Activated effector memory CD4-positive, alpha-beta T cell treated with Interleukin-2 at 50 U/mL for 16 hours (primary cell): ENCODE results near the gene EXOC1L.

Source experiments
- DNase-seq: peaks from one replicate; pipeline ENCODE4 v3.0.0-alpha.2; 2020

EXOC1L gene, protein sequence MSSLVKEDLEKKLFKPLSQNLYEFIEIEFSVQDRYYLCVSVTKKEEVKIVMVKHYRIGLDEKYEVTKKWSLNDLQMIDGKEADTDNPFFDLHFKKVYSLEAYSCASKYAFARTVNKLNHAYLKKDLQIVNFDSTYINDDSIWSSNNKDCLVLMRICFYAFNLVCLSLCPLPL

DNA sequence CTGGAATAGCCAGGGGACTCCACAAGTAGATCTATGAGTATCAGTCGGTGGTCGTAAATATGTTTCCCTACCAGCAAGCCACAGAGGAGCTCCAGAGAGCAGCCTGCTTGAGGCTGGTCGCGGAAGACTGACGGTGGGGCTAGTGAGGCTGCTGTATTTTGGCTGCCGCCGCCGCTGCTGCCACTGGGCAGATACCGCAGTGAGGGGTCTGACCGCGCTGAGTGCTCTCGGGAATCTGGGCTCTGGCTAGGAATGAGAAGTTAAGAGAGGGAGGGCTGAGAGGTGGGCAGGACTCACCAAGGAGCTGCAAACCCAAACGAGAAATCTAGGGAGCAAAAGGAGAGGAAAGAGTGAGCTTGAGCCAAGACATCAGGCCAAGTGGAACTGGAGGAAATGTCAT lies at the start of gene EXOC1L:
Gene EXOC1L (plus strand): TSS at position 157 of the 400 bp plus-strand sequence. CDS start 237 bp downstream, at position 394.
- no peak for DNase-seq

DNA sequence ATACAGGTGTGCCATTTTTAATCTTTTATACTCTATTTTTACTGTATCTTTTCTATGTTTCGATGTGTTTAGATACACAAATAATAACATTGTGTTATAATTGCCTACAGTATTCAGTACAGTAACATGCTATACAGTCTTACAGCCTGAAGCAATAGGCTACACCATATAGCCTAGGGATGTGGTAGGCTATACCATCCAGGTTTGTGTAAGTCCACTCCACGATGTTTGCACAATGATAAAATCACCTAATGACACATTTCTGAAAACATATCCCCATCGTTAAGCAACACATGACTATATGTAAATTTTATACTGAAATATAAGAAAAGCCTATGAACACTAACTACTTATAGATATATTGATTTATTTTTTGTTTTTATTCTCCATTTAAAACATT lies 48.9 kb upstream of the EXOC1L start:
- DNase-seq: no peak

DNA sequence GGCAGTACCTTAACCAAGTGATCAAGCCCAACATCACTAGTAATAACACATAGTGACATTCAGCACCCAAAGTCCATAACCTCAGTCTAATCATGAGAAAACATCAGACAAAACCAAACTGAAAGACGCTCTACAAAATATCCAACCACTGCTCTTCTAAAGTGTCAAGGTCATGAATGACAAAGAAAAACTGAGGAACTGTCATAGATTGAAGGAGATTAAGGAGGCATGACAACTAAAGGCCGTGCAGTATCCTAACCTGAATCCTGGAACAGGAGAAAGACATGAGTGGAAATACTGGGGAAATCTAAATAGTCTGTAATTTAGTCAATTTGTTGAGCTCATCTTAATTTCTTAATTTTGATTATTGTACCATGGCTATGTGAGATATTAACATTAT lies 38.2 kb upstream of the EXOC1L start:
- DNase-seq: no peak

GRCh38 chr4:55781812-55782211 lies 37.8 kb upstream of the EXOC1L start:
- no peak for DNase-seq

GRCh38 chr4:55783584-55783983 lies 36.0 kb upstream of the EXOC1L start:
- DNase-seq: no peak

GRCh38 chr4:55784747-55785146 lies 34.8 kb upstream of the EXOC1L start:
- no peak for DNase-seq

DNA sequence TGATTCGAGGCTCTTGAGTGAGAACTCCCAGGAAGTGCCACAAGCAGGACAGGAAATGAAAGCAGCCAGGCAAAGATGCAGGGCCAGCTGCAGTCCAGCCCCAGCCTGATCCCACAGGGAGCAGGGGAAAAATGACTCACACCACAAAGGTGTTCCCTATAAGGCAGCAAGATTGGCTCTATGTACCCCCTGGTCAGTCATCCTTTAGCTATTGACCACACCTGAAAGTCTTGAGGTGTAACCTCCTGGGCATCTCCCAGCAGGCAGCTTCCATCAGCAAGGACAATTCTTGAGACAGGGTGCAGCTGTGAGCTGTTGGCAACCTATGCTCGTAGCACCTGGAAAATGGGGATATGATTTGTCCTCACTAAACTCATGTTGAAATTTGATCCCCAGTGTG lies 27.9 kb upstream of the EXOC1L start:
- no peak for DNase-seq

- no peak for DNase-seq
These were observed 26.1 kb upstream of the EXOC1L start for GRCh38 chr4:55793479-55793878.

DNA sequence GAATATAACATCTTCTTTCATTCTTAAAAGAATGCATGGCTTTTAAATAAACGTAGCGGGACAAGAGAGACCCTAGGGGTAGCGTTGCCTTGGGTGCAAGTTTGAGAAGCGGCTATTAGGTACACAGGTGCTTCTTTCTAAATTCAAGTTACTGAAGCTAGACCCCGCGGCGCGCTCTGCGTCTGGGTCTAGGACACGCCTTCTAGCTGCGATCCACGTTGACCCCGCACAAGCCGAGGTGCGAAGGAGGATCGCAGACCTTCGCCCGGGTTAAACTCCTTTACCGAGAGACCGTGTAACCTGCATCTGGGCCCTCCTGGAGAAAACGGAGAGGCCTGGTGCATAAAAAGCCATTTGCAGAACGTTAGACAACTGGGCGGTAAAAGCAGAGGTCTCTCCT lies 25.5 kb upstream of the EXOC1L start:
- no peak for DNase-seq

DNA sequence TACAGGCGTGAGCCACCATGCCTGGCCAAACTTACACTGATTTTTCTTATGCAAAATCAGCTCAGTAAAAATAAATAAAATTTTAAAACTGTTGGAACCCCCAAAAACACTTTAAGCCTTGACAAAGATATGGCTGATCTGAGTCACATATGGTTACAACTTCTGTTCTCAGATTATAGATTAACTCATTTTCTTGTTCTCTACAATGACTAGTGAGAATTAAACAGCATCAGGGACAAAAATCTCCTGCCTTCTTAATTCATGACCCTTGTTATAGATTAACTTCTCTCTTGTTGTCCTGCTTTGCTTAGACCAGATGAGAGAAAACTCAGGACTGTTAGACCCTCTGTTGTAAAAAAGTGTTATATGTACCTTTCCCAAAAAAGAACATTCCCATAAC lies 24.2 kb upstream of the EXOC1L start:
- no peak for DNase-seq

- no peak for DNase-seq
These were observed 18.1 kb upstream of the EXOC1L start for GRCh38 chr4:55801498-55801897.

DNA sequence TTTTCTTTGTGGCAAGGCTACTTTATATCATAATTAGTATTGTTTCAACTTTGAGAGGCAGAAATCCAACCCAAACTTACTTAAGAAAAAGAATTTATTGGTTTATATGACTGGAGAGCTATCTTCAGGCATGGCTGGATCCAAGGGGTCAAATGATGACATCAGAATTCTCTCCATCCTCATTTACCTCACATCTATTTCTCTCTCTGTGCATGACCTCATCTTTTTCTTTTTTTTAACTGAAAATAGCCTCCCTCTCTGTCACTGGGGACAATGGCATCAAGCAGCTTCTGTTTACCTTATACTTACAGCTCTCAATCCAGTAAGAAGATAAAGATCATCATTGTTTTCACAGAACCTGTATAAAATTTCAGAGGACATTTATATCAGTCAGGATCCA lies 12.0 kb upstream of the EXOC1L start:
- no peak for DNase-seq

- DNase-seq: no peak
These were observed 11.4 kb upstream of the EXOC1L start for GRCh38 chr4:55808186-55808585.

DNA sequence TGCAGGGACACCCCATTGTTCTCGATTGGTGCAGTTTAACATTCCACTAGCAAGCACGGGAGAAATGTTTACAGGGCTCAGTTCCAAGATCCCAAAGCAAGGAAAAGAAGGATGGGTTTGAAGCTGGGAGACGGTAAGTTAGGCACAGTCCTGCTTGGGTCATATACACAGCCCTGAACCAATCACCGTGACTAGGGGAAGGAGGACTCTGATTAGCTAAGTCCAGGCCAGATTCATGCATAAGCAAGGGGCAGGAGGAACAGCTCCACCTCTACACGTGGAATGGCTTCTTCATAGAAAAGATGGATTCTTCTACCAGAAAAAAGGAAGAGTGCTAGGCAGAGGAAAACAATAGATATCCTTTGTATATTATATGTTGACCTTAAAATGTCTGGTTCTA lies 11.0 kb upstream of the EXOC1L start:
- DNase-seq: no peak

GRCh38 chr4:55817691-55818090 lies 1.9 kb upstream of the EXOC1L start:
- no peak for DNase-seq

GRCh38 chr4:55820279-55820678 lies 689 bp downstream of the EXOC1L start:
- DNase-seq: no peak

DNA sequence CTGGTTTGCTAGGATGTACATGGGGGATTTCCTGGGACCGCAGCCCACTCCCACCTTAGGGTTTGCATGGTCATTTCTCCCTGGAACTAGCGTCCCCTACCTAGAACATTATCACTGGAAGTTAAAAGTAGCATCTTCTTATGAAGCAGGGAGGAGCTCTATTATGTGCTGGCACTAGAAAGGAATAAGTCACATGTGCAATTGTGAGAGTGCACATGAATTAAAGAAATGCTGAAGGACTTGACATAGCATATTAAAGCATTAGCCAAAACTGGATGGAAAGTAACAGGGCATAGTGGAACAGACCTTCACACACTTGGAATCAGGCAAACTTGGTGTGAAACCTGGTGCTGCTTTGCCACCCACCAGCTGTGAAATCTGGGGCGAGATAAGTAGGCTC lies 2.7 kb downstream of the EXOC1L start:
- no peak for DNase-seq

GRCh38 chr4:55824865-55825264 lies 5.3 kb downstream of the EXOC1L start:
- no peak for DNase-seq

DNA sequence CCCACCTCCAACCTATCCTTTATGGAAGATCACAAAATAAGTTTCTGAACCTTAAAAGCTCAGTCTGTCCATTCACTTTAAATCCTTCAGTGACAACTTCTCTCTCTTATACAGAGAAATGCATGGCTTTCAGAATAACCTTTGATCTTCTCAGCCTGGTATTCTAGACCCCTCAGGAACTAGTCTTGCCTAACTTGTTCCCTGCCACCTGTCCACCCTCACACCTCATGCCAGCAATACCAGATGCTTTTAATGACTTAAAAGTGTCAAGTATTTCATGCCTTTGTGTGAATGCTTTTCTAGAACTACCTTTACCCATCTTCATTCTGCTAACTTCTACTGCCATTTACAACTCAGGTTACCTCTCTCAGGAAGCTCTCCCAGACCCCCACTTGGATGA lies 7.4 kb downstream of the EXOC1L start:
- no peak for DNase-seq

DNA sequence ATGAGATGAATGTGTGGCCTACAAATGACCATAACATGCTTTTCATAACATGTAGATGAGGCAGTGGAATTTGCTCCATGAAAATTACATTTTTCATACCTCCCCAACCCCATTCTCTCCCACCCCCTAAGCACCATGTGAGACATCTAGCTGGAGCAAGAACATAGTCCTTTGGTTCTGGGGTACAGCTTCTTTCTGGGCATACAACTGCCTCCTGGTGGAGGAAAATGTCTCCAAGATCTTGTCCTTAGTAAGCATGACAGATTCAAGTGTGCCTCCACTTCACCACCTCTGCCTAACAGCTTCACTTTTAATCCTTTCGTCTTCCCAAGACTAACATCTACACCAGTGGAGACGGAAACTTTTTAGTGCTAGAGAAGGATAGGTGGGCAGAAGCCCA lies 8.0 kb downstream of the EXOC1L start:
- no peak for DNase-seq

GRCh38 chr4:55830048-55830447 lies 10.5 kb downstream of the EXOC1L start:
- DNase-seq: no peak

- no peak for DNase-seq
These were observed 11.1 kb downstream of the EXOC1L start for GRCh38 chr4:55830716-55831115.

DNA sequence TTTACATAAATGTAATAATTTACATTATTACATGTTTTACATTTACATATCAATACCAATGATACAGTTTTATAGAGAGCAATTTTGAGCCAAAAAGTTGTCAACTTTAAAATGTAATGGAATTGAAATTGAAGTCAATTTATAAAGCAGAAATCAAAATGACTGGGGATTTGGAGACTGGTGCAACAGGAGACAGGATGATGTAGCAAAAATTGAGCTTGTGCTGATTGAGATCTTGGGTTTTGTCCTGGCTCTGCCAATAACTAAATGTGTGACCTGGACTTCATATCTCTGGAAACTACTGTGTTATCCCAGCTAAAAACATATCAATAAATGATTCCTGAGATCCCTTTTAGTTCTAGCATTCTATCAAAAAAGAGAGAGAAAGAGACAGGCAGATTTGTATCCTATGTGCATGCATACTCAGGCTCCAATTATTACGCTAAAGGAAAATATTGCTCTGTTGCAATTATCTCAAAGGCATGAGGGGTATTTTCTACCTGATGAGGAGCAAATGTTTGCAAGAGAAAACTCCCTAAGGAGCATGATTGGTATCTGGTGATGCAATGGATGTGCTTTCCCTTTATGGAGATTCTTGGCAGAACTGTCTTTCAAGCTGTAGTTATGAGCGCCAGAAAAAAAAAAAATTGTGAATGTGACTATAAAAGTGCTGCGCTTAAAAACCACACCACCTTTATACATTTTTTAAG lies 14.7 kb downstream of the EXOC1L start:
- DNase-seq: no peak

- DNase-seq: no peak
These were observed 18.3 kb downstream of the EXOC1L start for GRCh38 chr4:55837903-55838302.

DNA sequence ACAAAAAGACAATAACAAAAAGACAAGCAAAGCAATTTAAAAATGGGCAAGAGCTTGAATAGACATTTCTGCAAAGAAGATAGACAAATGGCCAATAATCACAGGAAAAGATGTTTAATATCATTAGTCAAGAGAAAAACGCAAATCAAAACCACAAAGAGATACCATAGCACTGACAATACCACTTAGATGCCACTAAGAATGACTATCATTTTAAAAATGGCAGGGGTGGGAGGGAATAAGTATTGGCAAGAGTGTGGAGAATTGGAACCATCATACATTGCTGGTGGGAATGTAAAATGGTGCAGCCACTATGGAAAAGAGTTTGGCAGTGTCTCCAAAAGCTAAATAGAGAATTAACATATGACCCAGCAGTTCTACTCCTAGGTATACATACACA lies 18.8 kb downstream of the EXOC1L start:
- DNase-seq: no peak
